A204.1 (cell line): ENCODE measurements around the gene NTHL1.

Experiments
- FAIRE-seq: peaks from 2 replicates; lab custom pipeline; 2012; peaks lifted over from hg19 to GRCh38; lab: Jason Lieb, UNC

The NTHL1 gene

GRCh38 chr16:2083876-2084780 is 36.5 kb upstream of the NTHL1 start:
- no peak for FAIRE-seq

- no peak for FAIRE-seq
Measured at GRCh38 chr16:2083409-2083808, 35.8 kb upstream of the NTHL1 start.

GRCh38 chr16:2082983-2083364 is 35.3 kb upstream of the NTHL1 start:
- no peak for FAIRE-seq

GRCh38 chr16:2082171-2082982 is 34.7 kb upstream of the NTHL1 start:
- no peak for FAIRE-seq

- FAIRE-seq, result no peak
Measured at GRCh38 chr16:2081201-2082084, 33.8 kb upstream of the NTHL1 start.

GRCh38 chr16:2079991-2080390 is 32.4 kb upstream of the NTHL1 start:
- FAIRE-seq, result no peak

GRCh38 chr16:2079311-2079800 is 31.7 kb upstream of the NTHL1 start:
- FAIRE-seq, result no peak

GRCh38 chr16:2078691-2079090 is 31.1 kb upstream of the NTHL1 start:
- no peak for FAIRE-seq

- no peak for FAIRE-seq
Measured at GRCh38 chr16:2078096-2078495, 30.5 kb upstream of the NTHL1 start.

- FAIRE-seq, result no peak
Measured at GRCh38 chr16:2077696-2078095, 30.1 kb upstream of the NTHL1 start.

GRCh38 chr16:2077016-2077415 is 29.4 kb upstream of the NTHL1 start:
- no peak for FAIRE-seq

- no peak for FAIRE-seq
Measured at GRCh38 chr16:2076072-2076865, 28.6 kb upstream of the NTHL1 start.

GRCh38 chr16:2075631-2076030 is 28.0 kb upstream of the NTHL1 start:
- FAIRE-seq, result no peak

- FAIRE-seq, result no peak
Measured at GRCh38 chr16:2074071-2074470, 26.4 kb upstream of the NTHL1 start.

GRCh38 chr16:2072926-2073325 is 25.3 kb upstream of the NTHL1 start:
- FAIRE-seq, result no peak

GRCh38 chr16:2071454-2072202 is 24.0 kb upstream of the NTHL1 start:
- FAIRE-seq, result no peak

GRCh38 chr16:2070576-2071453 is 23.2 kb upstream of the NTHL1 start:
- FAIRE-seq, result no peak

GRCh38 chr16:2066139-2066538 is 18.5 kb upstream of the NTHL1 start:
- no peak for FAIRE-seq

- FAIRE-seq, result no peak
Measured at GRCh38 chr16:2064368-2064945, 16.8 kb upstream of the NTHL1 start.
